ENCODE results near the gene TLN1.

Gene TLN1

DNA sequence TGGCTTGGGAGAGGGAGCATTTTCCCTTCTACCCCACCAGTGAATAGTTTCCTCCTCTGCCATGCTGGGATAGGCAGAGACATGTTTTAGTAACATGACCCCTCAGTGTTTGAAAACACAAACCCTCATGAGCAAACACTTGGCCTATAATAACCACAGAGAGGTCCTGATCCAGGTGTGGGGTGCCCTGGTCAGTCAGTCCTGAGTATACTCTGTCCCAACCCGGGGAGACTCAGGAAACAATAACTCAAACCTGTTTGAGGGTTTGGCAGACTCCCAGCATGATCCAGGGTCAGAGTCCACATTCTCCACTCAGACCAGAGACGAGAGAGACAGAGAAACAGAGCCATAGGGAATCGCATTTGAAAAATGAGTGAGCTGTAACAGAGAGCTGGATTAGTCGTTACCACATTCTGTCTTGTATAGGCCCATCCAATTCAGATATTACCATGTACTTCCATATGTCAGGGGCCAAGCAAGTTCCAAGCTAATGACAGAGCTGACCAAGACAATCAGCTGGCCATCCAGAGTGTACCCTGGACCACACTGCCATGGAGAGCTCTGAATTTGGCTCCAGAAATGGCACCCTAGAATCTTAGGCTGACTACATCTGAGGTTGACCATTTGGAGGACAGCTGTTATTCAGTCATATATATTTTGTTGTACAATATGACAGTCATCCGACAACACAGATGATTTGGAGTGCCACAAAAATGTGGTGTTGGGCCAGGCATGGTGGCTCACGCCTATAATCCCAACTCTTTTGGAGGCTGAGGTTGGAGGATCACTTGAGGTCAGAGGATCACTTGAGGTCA, 62.5 kb downstream of the TLN1 start:
- no peak overlapping the region for H3K4me3 ChIP-seq (ENCODE audit: low read depth, low read length)
- TF ChIP-seq, protein P1, sequence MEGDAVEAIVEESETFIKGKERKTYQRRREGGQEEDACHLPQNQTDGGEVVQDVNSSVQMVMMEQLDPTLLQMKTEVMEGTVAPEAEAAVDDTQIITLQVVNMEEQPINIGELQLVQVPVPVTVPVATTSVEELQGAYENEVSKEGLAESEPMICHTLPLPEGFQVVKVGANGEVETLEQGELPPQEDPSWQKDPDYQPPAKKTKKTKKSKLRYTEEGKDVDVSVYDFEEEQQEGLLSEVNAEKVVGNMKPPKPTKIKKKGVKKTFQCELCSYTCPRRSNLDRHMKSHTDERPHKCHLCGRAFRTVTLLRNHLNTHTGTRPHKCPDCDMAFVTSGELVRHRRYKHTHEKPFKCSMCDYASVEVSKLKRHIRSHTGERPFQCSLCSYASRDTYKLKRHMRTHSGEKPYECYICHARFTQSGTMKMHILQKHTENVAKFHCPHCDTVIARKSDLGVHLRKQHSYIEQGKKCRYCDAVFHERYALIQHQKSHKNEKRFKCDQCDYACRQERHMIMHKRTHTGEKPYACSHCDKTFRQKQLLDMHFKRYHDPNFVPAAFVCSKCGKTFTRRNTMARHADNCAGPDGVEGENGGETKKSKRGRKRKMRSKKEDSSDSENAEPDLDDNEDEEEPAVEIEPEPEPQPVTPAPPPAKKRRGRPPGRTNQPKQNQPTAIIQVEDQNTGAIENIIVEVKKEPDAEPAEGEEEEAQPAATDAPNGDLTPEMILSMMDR (conservative IDR thresholded peaks at IDR 0.05; ENCODE audit: low read depth, low read length) = no peak
- peak; percentile 83 for DNase-seq (ENCODE audit: low read depth)

DNA sequence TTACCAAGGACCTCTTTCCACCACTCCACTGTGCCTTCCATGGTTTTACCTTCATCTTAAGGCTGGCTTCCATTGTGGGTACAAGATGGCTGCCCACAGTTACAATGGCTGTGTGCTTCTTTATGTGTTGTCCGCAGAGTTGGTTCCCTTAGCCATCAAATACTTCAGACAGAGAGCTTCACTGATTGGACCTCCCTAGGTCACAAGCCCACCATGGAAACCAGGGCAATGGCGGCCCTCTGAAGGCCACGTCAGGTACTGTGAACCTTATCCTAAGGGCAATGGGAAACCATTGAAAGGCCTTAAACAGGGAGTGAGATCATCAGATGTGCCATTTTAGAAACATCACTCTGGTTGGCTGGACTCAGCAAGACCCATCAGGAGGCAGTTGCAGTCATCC, 64.1 kb downstream of the TLN1 start:
- TF ChIP-seq, protein P1 (conservative IDR thresholded peaks at IDR 0.05; ENCODE audit: low read depth, low read length) = no peak
- H3K4me3 ChIP-seq (ENCODE audit: low read depth, low read length) = no peak overlapping the region
- no peak for DNase-seq (ENCODE audit: low read depth)

DNA sequence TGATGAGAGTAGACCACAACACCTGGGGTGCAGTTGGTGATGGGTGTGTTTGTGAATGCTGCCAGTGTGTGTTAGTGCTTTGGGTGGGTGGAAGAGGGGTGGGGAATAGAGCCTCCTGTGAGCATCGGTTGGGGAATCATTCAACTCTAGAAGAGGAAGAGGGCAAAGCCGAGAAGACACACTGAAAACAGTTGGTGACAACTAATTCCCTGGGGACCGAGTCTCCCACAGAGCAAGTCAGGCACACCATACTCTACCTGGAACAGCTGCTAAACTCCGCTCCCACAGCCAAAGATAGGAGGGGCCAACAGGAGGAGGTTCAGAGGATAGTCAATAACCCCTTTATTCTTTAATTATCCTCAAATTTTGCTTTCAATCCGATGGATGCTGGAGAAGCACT, 65.4 kb downstream of the TLN1 start:
- TF ChIP-seq, protein P1 (conservative IDR thresholded peaks at IDR 0.05; ENCODE audit: low read depth, low read length) = no peak
- H3K4me3 ChIP-seq (ENCODE audit: low read depth, low read length) = no peak overlapping the region
- no peak for DNase-seq (ENCODE audit: low read depth)

DNA sequence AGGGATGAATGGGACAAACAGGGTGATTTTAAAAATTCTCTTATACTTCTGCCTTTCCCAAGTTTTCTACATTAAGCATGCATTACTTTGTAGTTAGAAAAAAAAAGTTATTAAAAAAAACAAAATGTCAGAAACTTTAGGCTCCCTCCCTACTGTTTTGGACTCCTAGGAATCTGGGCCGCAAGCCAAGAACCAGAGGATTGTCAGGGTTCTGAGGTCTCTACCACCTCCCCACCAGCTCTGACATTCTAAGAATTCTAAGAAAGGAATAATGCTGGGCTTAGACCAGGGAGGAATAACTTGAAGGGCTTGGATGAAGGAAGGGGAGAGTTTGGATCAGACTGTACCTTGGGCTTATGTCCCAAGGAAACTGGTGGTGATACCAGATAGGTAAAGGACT, 66.0 kb downstream of the TLN1 start:
- DNase-seq (ENCODE audit: low read depth) = peak; percentile 82
- TF ChIP-seq, protein P1 (conservative IDR thresholded peaks at IDR 0.05; ENCODE audit: low read depth, low read length) = no peak
- H3K4me3 ChIP-seq (ENCODE audit: low read depth, low read length) = no peak overlapping the region

DNA sequence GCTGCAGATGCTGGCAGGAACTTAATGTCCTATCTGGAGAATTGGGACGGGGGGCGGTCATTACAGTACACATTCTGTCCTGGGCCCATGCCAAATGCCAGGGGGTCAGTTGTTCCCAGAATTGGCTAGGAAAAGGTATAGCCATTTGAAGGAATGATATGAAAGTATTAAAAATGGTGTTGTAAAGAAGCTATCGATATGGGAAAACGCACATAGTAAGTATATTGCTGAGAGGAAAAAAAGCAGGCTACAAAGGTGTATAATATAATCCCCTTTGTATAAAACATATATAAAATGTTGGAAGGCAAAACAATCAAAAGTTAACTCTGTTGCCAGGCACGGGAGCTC, 66.5 kb downstream of the TLN1 start:
- no peak for DNase-seq (ENCODE audit: low read depth)
- TF ChIP-seq, protein P1 (conservative IDR thresholded peaks at IDR 0.05; ENCODE audit: low read depth, low read length) = no peak
- peak overlapping the region; percentile 64 for H3K4me3 ChIP-seq (ENCODE audit: low read depth, low read length)

DNA sequence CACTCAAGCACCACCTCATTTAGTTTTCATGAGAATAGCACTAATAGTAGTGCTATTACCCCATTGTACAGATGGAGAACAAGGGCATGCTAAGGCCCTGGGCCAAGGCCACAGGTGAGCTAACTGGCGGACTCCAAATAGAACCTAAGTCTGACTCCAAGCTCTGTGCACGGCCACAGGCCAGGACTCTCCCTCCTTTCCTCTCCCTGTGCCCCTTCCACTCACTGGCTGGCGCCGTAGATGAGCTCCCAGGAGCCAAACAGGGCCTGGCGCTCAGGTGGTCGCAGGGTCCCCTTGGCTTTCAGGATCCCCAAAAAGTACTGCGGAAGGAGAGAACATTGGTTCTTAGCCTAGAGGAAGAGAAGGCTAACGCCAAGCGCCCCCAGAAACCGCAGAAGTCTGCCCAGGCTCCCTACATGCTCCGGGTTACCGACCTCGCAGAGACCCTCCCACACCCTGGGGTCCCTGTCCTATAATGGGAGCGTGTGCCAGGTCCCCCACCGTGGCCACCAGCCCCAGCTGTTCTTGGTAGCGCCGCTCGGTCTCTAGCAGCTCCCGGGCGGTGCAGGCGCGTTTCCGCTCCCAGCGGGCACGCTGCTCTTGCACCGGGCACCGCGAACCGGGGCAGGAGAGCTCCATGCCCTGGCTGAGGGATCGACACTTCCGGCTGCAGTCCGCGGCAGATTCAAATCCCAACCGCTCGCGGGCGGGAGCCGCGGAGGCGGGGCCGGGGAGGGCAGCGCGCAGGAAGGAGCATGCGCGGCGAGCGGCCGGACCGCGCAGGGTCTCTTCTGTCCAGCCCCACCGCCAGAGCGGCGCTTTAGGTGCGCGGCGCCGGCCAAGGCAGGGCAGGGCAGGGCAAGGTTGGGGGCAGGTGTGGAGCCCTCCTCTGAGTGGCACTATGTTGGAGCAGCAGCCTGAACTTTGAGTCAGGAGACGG, 67.2 kb downstream of the TLN1 start, which contains the start of gene ARHGEF39:
Gene ARHGEF39, minus strand, starts transcription at position 665 of the 940 bp plus-strand sequence. Its CDS starts 26 bp downstream, at position 639.
- H3K4me3 ChIP-seq (ENCODE audit: low read depth, low read length) = peak within 1 kb of the TSS; percentile 64
- TF ChIP-seq, protein P1 (conservative IDR thresholded peaks at IDR 0.05; ENCODE audit: low read depth, low read length) = peak; percentile 26
- DNase-seq (ENCODE audit: low read depth) = peak; percentile 64
